ACHN (cell line): ENCODE data around the gene CD244.
"Not testable (repeated sequence)": the region's sequence is repeated elsewhere in the genome, so short reads cannot be mapped to it uniquely, and the experiment has no call there.

Source experiments
- DNase-seq: peaks from one replicate; pipeline ENCODE4 v3.0.0-alpha.2; 2015
- in situ Hi-C: cut with HindIII; loops from 2 replicates; pipeline ENCODE4 v1.10.0; 2017; ENCODE audit warnings: low sequenced_read_pairs, low pct_ligation_motif_present, low pct_unique_long_range_greater_than_20kb

Gene CD244

GRCh38 chr1:160862203-160863060, at the start of gene CD244:
TSS of gene CD244 (minus strand) at chr1:160862887. CDS start at chr1:160862677, 210 bp downstream.
- in situ Hi-C loops, result no loop called here
- DNase-seq, result no peak

GRCh38 chr1:160911925-160912324, 49.2 kb upstream of the CD244 start:
- no peak for DNase-seq
- in situ Hi-C loops, result no loop called here

- in situ Hi-C loops, result no loop called here
- DNase-seq, result no peak
These were observed 48.8 kb upstream of the CD244 start for GRCh38 chr1:160911441-160911840.

- in situ Hi-C loops, result no loop called here
- no peak for DNase-seq
These were observed 47.6 kb upstream of the CD244 start for GRCh38 chr1:160910170-160910750.

- no peak for DNase-seq
- in situ Hi-C loops, result no loop called here
These were observed 45.3 kb upstream of the CD244 start for GRCh38 chr1:160907976-160908375.

- DNase-seq, result no peak
- in situ Hi-C loops, result no loop called here
These were observed 42.9 kb upstream of the CD244 start for GRCh38 chr1:160905617-160905989.

GRCh38 chr1:160904783-160905616, 42.3 kb upstream of the CD244 start:
- DNase-seq, result no peak
- in situ Hi-C loops, result no loop called here

- in situ Hi-C loops, result not testable (repeated sequence)
These were observed 39.6 kb upstream of the CD244 start for GRCh38 chr1:160902251-160902650.

GRCh38 chr1:160901768-160902167, 39.1 kb upstream of the CD244 start:
- DNase-seq, result no peak
- in situ Hi-C loops, result no loop called here

More at GRCh38 chr1:160902251-160902650, 39.6 kb upstream of the CD244 start:
- DNase-seq, result not testable (repeated sequence)

- DNase-seq, result not testable (repeated sequence)
These were observed 38.0 kb upstream of the CD244 start for GRCh38 chr1:160900683-160901082.

GRCh38 chr1:160894368-160895135, 31.9 kb upstream of the CD244 start:
- DNase-seq, in situ Hi-C loops: not testable (repeated sequence)

More at GRCh38 chr1:160900683-160901082, 38.0 kb upstream of the CD244 start:
- in situ Hi-C loops, result not testable (repeated sequence)

GRCh38 chr1:160891474-160891873, 28.8 kb upstream of the CD244 start:
- in situ Hi-C loops, result no loop called here
- DNase-seq, result no peak

GRCh38 chr1:160888926-160889325, 26.2 kb upstream of the CD244 start:
- no peak for DNase-seq
- in situ Hi-C loops, result no loop called here

GRCh38 chr1:160887071-160887470, 24.4 kb upstream of the CD244 start:
- in situ Hi-C loops, result no loop called here
- DNase-seq, result no peak

- in situ Hi-C loops, result no loop called here
- no peak for DNase-seq
These were observed 22.4 kb upstream of the CD244 start, which contains the start of gene ITLN1 for GRCh38 chr1:160885042-160885441. TSS of gene ITLN1 (minus strand) at chr1:160885180. CDS start at chr1:160884877, 303 bp downstream.

GRCh38 chr1:160884579-160884978, 21.9 kb upstream of the CD244 start:
- in situ Hi-C loops, result no loop called here
- DNase-seq, result no peak

GRCh38 chr1:160883581-160884513, 21.2 kb upstream of the CD244 start:
- no peak for DNase-seq
- in situ Hi-C loops, result no loop called here
